ENCODE data around the gene ZC3H18. TPM values are rescaled to one million over a fixed set of nuclear protein-coding genes. Genes with fewer than 3 reads are reported as not detected.

Gene ZC3H18
- total RNA-seq, 6 experiments from 2014 or later: 37.9 to 49.3 (median 42.8) TPM

- Mint-ChIP-seq H3K4me3 (peak overlapping the region; percentile 82), H3K27ac (peak overlapping the region; percentile 67), H3K36me3 (ENCODE audit: low read depth) (no peaks in the 10 kb centered on the region; the same call in 1 of the 2 replicates), H3K27me3 (ENCODE audit: insufficient read depth) (peaks cover 10% of the 10 kb centered on the region), H3K4me1 (ENCODE audit: low read depth) (peaks cover 6% of the 10 kb centered on the region; the same call in 1 of the 2 replicates), H3K9me3 (no peaks in the 10 kb centered on the region)
- peak; percentile 22 for DNase-seq
- peak; percentile 39 for TF ChIP-seq CTCF (IDR thresholded peaks at IDR 0.05)
Observed at GRCh38 chr16:88534638-88535190, 35.5 kb upstream of the ZC3H18 start.

GRCh38 chr16:88535191-88535856 is 34.9 kb upstream of the ZC3H18 start:
- H3K9me3 Mint-ChIP-seq: no peaks in the 10 kb centered on the region
- peak overlapping the region; percentile 67; the same call in 1 of the 2 replicates for H3K27ac Mint-ChIP-seq
- H3K4me1 Mint-ChIP-seq (ENCODE audit: low read depth): peaks cover 6% of the 10 kb centered on the region; the same call in 1 of the 2 replicates
- H3K27me3 Mint-ChIP-seq (ENCODE audit: insufficient read depth): peaks cover 15% of the 10 kb centered on the region
- no peak for DNase-seq
- H3K36me3 Mint-ChIP-seq (ENCODE audit: low read depth): no peaks in the 10 kb centered on the region; the same call in 1 of the 2 replicates
- H3K4me3 Mint-ChIP-seq: peak overlapping the region; percentile 82
- TF ChIP-seq CTCF (IDR thresholded peaks at IDR 0.05): peak; percentile 1; the same call in 1 of the 2 replicates

GRCh38 chr16:88535857-88536222 is 34.4 kb upstream of the ZC3H18 start:
- peak overlapping the region; percentile 69 for H3K4me3 Mint-ChIP-seq

GRCh38 chr16:88536510-88536909 is 33.7 kb upstream of the ZC3H18 start:
- peaks cover 15% of the 10 kb centered on the region for H3K27me3 Mint-ChIP-seq (ENCODE audit: insufficient read depth)

More at GRCh38 chr16:88535857-88536222, 34.4 kb upstream of the ZC3H18 start:
- H3K36me3 Mint-ChIP-seq (ENCODE audit: low read depth): no peaks in the 10 kb centered on the region; the same call in 1 of the 2 replicates
- H3K9me3 Mint-ChIP-seq: no peaks in the 10 kb centered on the region
- TF ChIP-seq CTCF (IDR thresholded peaks at IDR 0.05): no peak
- no peak for DNase-seq
- H3K4me1 Mint-ChIP-seq (ENCODE audit: low read depth): peaks cover 6% of the 10 kb centered on the region; the same call in 1 of the 2 replicates
- H3K27me3 Mint-ChIP-seq (ENCODE audit: insufficient read depth): peaks cover 15% of the 10 kb centered on the region
- H3K27ac Mint-ChIP-seq: peak overlapping the region; percentile 29; the same call in 1 of the 2 replicates

More at GRCh38 chr16:88536510-88536909, 33.7 kb upstream of the ZC3H18 start:
- no peak for DNase-seq
- Mint-ChIP-seq H3K4me3 (no peak overlapping the region), H3K9me3 (no peaks in the 10 kb centered on the region), H3K36me3 (ENCODE audit: low read depth) (no peaks in the 10 kb centered on the region; the same call in 1 of the 2 replicates), H3K27ac (no peak overlapping the region), H3K4me1 (ENCODE audit: low read depth) (peaks cover 6% of the 10 kb centered on the region; the same call in 1 of the 2 replicates)
- no peak for TF ChIP-seq CTCF (IDR thresholded peaks at IDR 0.05)
